Loucy (cell line): Measurements from ENCODE around the gene CXCR5.
A peak's percentile ranks its signal among the peaks of the same experiment; 100 is the strongest.

ENCODE experiments used
- H2AFZ ChIP-seq: fragments of 200-600 bp; sonication (generic); 2 replicates; pipeline ENCODE4 v1.6.0; 2016; ENCODE audit warnings: antibody characterized with exemption, mild to moderate bottlenecking, low read length, moderate library complexity
- H3F3A ChIP-seq: fragments of 200-600 bp; 2 replicates; pipeline ENCODE4 v1.6.0; 2016; ENCODE audit warnings: antibody characterized with exemption, low read depth, mild to moderate bottlenecking
- H3K27me3 ChIP-seq: fragments of 200-600 bp; sonication (generic); 2 replicates; pipeline ENCODE4 v1.6.1; 2014; ENCODE audit warnings: low read length, mild to moderate bottlenecking; ENCODE audit not compliant: insufficient read depth, poor library complexity, severe bottlenecking
- H3K36me3 ChIP-seq: fragments of 200-600 bp; sonication (generic); 2 replicates; pipeline ENCODE4 v1.6.1; 2016; ENCODE audit warnings: low read length; ENCODE audit not compliant: insufficient read depth
- H3K4me1 ChIP-seq: fragments of 200-600 bp; sonication (generic); 2 replicates; pipeline ENCODE4 v1.5.1; 2014; ENCODE audit warnings: low read length, mild to moderate bottlenecking; ENCODE audit not compliant: insufficient read depth, poor library complexity, severe bottlenecking
- H3K4me2 ChIP-seq: fragments of 200-600 bp; sonication (generic); 2 replicates; pipeline ENCODE4 v1.6.0; 2014; ENCODE audit warnings: antibody characterized with exemption, low read length, low read depth, mild to moderate bottlenecking; ENCODE audit not compliant: poor library complexity, severe bottlenecking
- H3K4me3 ChIP-seq: fragments of 200-600 bp; sonication (generic); 2 replicates; pipeline ENCODE4 v1.5.1; 2014; ENCODE audit warnings: low read length, mild to moderate bottlenecking, mixed read lengths; ENCODE audit not compliant: poor library complexity, severe bottlenecking
- H3K79me2 ChIP-seq: fragments of 200-600 bp; sonication (generic); 2 replicates; pipeline ENCODE4 v1.6.1; 2014; ENCODE audit warnings: low read length; ENCODE audit not compliant: insufficient read depth
- H3K9ac ChIP-seq: fragments of 200-600 bp; sonication (generic); 2 replicates; pipeline ENCODE4 v1.6.0; 2014; ENCODE audit warnings: mild to moderate bottlenecking, low read depth, low read length, moderate library complexity; ENCODE audit not compliant: poor library complexity, severe bottlenecking
- H3K9me2 ChIP-seq: fragments of 200-600 bp; sonication (generic); replicated peaks from 2 replicates; pipeline ENCODE4 v1.6.1; 2016; ENCODE audit warnings: low read depth, low read length, mixed read lengths
- H3K9me3 ChIP-seq: fragments of 200-600 bp; sonication (generic); 2 replicates; pipeline ENCODE4 v1.6.1; 2014; ENCODE audit warnings: mild to moderate bottlenecking, antibody characterized with exemption, low read length, low read depth; ENCODE audit not compliant: insufficient read depth
- H4K20me1 ChIP-seq: fragments of 200-600 bp; sonication (generic); 2 replicates; pipeline ENCODE4 v1.6.0; 2014; ENCODE audit warnings: antibody characterized with exemption, low read length, mild to moderate bottlenecking; ENCODE audit not compliant: insufficient read depth, poor library complexity, severe bottlenecking
- EZH2phosphoT487 ChIP-seq: fragments of 200-600 bp; IDR thresholded peaks from 2 replicates; pipeline ENCODE4 v1.6.1; 2018; ENCODE audit warnings: antibody characterized with exemption, mild to moderate bottlenecking, moderate library complexity, borderline replicate concordance
- TF ChIP-seq, protein P1 (sequence below): fragments of 200-600 bp; sonication (generic); conservative IDR thresholded peaks from 2 replicates; pipeline ENCODE4 v1.5.1; 2014; ENCODE audit warnings: mild to moderate bottlenecking, antibody characterized with exemption, low read length

The CXCR5 gene

GRCh38 chr11:118928870-118929500 is 45.3 kb downstream of the CXCR5 start:
- Histone ChIP-seq H4K20me1 (peaks cover 5% of the 10 kb centered on the region), H3K9me3 (no peaks in the 10 kb centered on the region), H2AFZ (peak overlapping the region; percentile 92), H3K79me2 (peaks cover 14% of the 10 kb centered on the region), H3K9me2 (no peaks in the 10 kb centered on the region), H3F3A (no peaks in the 10 kb centered on the region; the same call in 1 of the 2 replicates), H3K4me2 (peak overlapping the region; percentile 98), H3K9ac (peak overlapping the region; percentile 80), H3K36me3 (no peaks in the 10 kb centered on the region), H3K27me3 (no peaks in the 10 kb centered on the region), H3K4me1 (peaks cover 22% of the 10 kb centered on the region), H3K4me3 (peak overlapping the region; percentile 88)
- TF ChIP-seq, protein P1, sequence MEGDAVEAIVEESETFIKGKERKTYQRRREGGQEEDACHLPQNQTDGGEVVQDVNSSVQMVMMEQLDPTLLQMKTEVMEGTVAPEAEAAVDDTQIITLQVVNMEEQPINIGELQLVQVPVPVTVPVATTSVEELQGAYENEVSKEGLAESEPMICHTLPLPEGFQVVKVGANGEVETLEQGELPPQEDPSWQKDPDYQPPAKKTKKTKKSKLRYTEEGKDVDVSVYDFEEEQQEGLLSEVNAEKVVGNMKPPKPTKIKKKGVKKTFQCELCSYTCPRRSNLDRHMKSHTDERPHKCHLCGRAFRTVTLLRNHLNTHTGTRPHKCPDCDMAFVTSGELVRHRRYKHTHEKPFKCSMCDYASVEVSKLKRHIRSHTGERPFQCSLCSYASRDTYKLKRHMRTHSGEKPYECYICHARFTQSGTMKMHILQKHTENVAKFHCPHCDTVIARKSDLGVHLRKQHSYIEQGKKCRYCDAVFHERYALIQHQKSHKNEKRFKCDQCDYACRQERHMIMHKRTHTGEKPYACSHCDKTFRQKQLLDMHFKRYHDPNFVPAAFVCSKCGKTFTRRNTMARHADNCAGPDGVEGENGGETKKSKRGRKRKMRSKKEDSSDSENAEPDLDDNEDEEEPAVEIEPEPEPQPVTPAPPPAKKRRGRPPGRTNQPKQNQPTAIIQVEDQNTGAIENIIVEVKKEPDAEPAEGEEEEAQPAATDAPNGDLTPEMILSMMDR: peak; percentile 25
- TF ChIP-seq EZH2phosphoT487: no peak

DNA sequence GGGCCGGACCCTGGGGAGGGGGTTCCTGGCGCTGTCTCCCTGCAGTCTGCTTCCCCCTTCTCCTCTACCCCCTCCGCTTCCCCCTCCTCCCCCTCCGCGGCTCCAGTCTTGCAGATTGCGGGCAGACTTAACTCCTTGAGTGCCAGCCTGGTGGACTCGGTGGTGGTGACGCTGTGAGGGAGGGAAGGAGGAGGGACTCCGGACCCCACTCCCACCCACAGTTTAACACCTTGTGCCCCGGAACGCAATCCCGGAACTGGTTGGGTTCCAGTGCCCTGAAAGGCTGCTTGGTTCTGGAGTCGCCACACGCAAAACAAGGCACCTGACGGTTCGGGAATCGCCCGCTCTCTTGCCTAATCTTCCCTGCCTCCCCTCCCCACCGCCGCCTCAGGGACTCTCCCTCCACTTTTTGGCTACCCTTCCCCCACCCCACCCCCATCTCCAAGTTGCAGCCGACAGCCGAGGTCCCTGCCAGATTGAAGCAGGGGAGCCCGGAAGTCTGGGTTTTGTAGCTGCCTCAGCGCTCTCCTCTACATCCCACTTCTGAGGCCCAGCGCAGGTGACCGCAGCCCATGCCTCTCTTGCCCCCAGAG is 45.9 kb downstream of the CXCR5 start:
- Histone ChIP-seq H3K4me3 (peak overlapping the region; percentile 88), H3F3A (no peaks in the 10 kb centered on the region; the same call in 1 of the 2 replicates), H3K9me3 (no peaks in the 10 kb centered on the region), H3K36me3 (no peaks in the 10 kb centered on the region), H3K79me2 (peaks cover 8% of the 10 kb centered on the region), H3K4me1 (peaks cover 16% of the 10 kb centered on the region), H3K9ac (peak overlapping the region; percentile 80), H3K9me2 (no peaks in the 10 kb centered on the region), H3K27me3 (no peaks in the 10 kb centered on the region), H3K4me2 (peak overlapping the region; percentile 98), H2AFZ (peak overlapping the region; percentile 92), H4K20me1 (no peaks in the 10 kb centered on the region)
- TF ChIP-seq, protein P1: no peak
- no peak for TF ChIP-seq EZH2phosphoT487

DNA sequence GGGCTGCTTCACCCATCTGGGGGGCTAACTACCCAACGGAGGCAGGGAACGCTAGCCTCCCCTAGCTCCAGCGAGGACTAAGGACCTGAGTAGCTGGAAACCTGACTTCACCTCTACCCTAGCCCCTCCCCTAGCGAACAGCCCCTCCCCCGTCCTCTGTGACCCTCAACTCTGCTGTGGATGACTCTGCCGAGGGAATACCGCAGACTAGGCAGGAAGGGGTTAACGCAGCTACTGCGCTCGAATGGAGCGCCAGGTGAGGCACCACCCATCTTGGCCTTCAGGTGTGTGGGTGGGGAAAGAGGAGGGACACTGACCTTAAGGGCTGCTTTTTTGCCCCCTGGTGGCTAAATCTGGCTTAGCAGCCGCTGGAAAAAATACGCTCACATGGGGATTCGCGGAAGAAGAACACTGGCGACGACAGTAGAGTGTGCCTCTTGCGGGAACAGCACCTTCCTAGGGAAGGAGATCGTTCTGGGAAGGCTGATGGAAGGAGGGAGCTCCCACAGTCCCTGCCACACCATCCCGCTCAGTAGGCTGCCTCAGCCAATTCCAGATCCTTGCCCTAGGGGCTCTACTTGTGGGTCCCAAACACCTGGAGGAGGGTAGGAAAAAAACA is 46.5 kb downstream of the CXCR5 start:
- peaks cover 15% of the 10 kb centered on the region for H3K4me1 ChIP-seq
- no peaks in the 10 kb centered on the region for H3K36me3 ChIP-seq
- H3K9ac ChIP-seq: peak overlapping the region; percentile 80
- H3K9me2 ChIP-seq: no peaks in the 10 kb centered on the region
- H3K4me3 ChIP-seq: peak overlapping the region; percentile 88
- no peaks in the 10 kb centered on the region; the same call in 1 of the 2 replicates for H3F3A ChIP-seq
- no peaks in the 10 kb centered on the region for H4K20me1 ChIP-seq
- no peaks in the 10 kb centered on the region for H3K9me3 ChIP-seq
- peaks cover 2% of the 10 kb centered on the region for H3K79me2 ChIP-seq
- H3K27me3 ChIP-seq: no peaks in the 10 kb centered on the region
- no peak for TF ChIP-seq EZH2phosphoT487
- TF ChIP-seq, protein P1: peak; percentile 96
- H3K4me2 ChIP-seq: peak overlapping the region; percentile 98
- H2AFZ ChIP-seq: peak overlapping the region; percentile 92
